ENCODE results near the gene DOCK2. TPM values are rescaled to one million over a fixed set of nuclear protein-coding genes. Genes with fewer than 3 reads are reported as not detected.

DOCK2 gene
- total RNA-seq, 1 donor from 2014 or later = 0.77 TPM

- DNase-seq (ENCODE audit: low read depth, low spot score) = no peak
- TF ChIP-seq, protein P1, sequence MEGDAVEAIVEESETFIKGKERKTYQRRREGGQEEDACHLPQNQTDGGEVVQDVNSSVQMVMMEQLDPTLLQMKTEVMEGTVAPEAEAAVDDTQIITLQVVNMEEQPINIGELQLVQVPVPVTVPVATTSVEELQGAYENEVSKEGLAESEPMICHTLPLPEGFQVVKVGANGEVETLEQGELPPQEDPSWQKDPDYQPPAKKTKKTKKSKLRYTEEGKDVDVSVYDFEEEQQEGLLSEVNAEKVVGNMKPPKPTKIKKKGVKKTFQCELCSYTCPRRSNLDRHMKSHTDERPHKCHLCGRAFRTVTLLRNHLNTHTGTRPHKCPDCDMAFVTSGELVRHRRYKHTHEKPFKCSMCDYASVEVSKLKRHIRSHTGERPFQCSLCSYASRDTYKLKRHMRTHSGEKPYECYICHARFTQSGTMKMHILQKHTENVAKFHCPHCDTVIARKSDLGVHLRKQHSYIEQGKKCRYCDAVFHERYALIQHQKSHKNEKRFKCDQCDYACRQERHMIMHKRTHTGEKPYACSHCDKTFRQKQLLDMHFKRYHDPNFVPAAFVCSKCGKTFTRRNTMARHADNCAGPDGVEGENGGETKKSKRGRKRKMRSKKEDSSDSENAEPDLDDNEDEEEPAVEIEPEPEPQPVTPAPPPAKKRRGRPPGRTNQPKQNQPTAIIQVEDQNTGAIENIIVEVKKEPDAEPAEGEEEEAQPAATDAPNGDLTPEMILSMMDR (conservative IDR thresholded peaks at IDR 0.05) = no peak
- H3K4me1 Mint-ChIP-seq = peaks cover 8% of the 10 kb centered on the region
- no peak overlapping the region for H3K4me3 Mint-ChIP-seq
- no peaks in the 10 kb centered on the region for H3K9me3 Mint-ChIP-seq
- H3K27ac Mint-ChIP-seq (ENCODE audit: unreplicated experiment) = no peak overlapping the region
- peaks cover 6% of the 10 kb centered on the region for H3K27me3 Mint-ChIP-seq (ENCODE audit: low read depth)
- no peaks in the 10 kb centered on the region for H3K36me3 Mint-ChIP-seq (ENCODE audit: low read depth)
Measured at GRCh38 chr5:170069512-170069911, 432.4 kb downstream of the DOCK2 start.

DNA sequence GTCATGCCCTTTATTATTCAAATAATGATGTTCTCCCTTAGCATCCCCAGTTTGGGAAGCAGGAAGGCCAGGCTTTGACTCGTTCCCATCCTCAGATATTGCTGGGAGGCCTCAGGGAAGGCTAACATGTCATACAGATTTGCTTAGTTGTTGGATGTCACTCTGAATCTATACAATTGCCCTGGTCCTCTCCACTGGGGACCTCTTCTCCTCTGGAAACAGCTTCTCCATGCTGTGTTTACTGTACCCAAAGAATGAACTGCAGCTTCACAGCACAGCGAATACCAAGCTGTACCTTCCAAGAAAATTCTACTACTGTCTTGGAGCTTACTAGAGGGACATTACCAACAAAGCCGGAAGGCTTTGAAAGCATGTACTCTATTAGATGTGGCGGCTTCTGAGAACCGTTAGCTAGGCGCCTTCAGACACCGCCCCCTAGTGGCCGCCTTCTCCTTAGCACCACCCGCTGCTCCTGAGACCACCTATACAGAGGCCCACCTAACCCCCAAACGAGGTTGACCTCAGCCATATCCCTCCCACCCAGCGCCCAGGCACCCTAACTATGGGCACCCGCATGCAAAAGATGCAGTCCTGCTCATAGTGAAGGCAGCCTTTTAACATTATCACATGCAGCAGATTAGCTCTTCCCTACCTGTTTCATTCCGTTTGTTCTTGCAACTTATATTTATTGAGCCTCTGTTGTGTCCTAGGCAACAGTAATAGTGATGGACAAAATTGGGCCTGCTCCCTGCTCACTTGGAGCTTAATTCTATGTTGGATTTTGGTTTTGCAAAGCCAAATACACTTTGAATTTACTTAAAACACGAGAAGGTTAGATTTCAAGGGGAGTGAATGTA, 433.7 kb downstream of the DOCK2 start:
- peaks cover 8% of the 10 kb centered on the region for H3K4me1 Mint-ChIP-seq
- H3K4me3 Mint-ChIP-seq = no peak overlapping the region
- peak overlapping the region; percentile 28 for H3K27ac Mint-ChIP-seq (ENCODE audit: unreplicated experiment)
- no peaks in the 10 kb centered on the region for H3K9me3 Mint-ChIP-seq
- H3K27me3 Mint-ChIP-seq (ENCODE audit: low read depth) = peaks cover 16% of the 10 kb centered on the region
- peak; percentile 67 for DNase-seq (ENCODE audit: low read depth, low spot score)
- TF ChIP-seq, protein P1 (conservative IDR thresholded peaks at IDR 0.05) = peak; percentile 80
- H3K36me3 Mint-ChIP-seq (ENCODE audit: low read depth) = no peaks in the 10 kb centered on the region

DNA sequence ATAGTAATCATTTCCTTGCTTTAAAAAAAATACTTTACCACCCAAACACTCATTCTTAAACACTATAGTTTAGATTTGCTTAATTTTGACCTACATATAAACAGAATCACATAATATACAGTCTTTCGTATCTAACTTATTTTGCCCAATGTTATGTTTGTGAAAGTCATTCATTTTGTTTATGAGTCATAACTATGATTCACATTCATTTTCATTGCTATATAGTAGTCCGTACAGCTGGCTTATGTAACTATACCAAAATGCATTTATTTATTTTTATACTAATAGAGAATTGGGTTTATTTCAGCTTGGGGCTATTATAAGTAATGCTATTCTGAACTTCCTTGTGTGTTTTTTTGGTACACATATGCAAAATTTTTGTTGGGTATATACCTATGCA, 434.7 kb downstream of the DOCK2 start:
- Mint-ChIP-seq H3K27me3 (ENCODE audit: low read depth) (peaks cover 16% of the 10 kb centered on the region), H3K4me1 (peaks cover 8% of the 10 kb centered on the region), H3K9me3 (no peaks in the 10 kb centered on the region), H3K4me3 (no peak overlapping the region), H3K27ac (ENCODE audit: unreplicated experiment) (no peak overlapping the region), H3K36me3 (ENCODE audit: low read depth) (no peaks in the 10 kb centered on the region)
- DNase-seq (ENCODE audit: low read depth, low spot score) = no peak
- TF ChIP-seq, protein P1 (conservative IDR thresholded peaks at IDR 0.05) = no peak

GRCh38 chr5:170075696-170076095, 438.6 kb downstream of the DOCK2 start:
- no peaks in the 10 kb centered on the region for H3K9me3 Mint-ChIP-seq
- no peaks in the 10 kb centered on the region for H3K36me3 Mint-ChIP-seq (ENCODE audit: low read depth)
- H3K4me3 Mint-ChIP-seq = no peak overlapping the region
- H3K4me1 Mint-ChIP-seq = peaks cover 2% of the 10 kb centered on the region
- H3K27me3 Mint-ChIP-seq (ENCODE audit: low read depth) = peaks cover 22% of the 10 kb centered on the region
- TF ChIP-seq, protein P1 (conservative IDR thresholded peaks at IDR 0.05) = no peak
- no peak for DNase-seq (ENCODE audit: low read depth, low spot score)
- no peak overlapping the region for H3K27ac Mint-ChIP-seq (ENCODE audit: unreplicated experiment)

DNA sequence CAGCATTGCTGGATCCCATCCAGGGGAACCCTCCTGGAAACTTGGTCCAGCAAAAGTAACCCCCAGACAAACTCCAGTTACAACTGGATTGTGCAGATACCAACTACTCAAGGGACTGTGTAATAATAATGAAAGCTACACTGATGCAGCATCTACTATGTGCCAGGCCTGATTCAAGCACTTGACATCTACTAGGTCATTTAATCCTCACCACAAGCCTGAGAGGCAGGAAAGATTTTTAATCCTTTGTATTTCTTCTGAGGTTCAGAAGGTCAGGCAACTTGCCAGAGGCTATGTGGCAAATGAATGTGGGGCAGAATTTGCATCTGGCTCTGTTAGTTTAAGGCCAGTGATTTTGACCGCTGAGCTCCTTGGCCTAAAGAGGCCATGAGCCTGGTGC, 439.1 kb downstream of the DOCK2 start:
- TF ChIP-seq, protein P1 (conservative IDR thresholded peaks at IDR 0.05) = no peak
- Mint-ChIP-seq H3K4me1 (no peaks in the 10 kb centered on the region), H3K27ac (ENCODE audit: unreplicated experiment) (no peak overlapping the region), H3K36me3 (ENCODE audit: low read depth) (no peaks in the 10 kb centered on the region), H3K27me3 (ENCODE audit: low read depth) (peaks cover 22% of the 10 kb centered on the region), H3K4me3 (no peak overlapping the region), H3K9me3 (no peaks in the 10 kb centered on the region)
- DNase-seq (ENCODE audit: low read depth, low spot score) = no peak
